GM12878 (cell line): Measurements from ENCODE around the gene ABCA2. TPM values are rescaled to one million over a fixed set of nuclear protein-coding genes. Genes with fewer than 3 reads are reported as not detected.
A peak's percentile ranks its signal among the peaks of the same experiment; 100 is the strongest.

Experiments
- ATF7 ChIP-seq: fragments of 450-650 bp; IDR thresholded peaks from 2 replicates; pipeline ENCODE4 v1.6.1; 2016; ENCODE audit warnings: low read depth, mild to moderate bottlenecking
- CREM ChIP-seq: IDR thresholded peaks from 2 replicates; pipeline ENCODE4 v1.6.1; 2014; ENCODE audit warnings: antibody characterized with exemption, low read depth
- EED ChIP-seq: sonication (generic); IDR thresholded peaks from 2 replicates; pipeline ENCODE4 v1.6.1; 2016; ENCODE audit warnings: antibody characterized with exemption, low read depth
- MEF2B ChIP-seq: fragments of 450-650 bp; IDR thresholded peaks from 2 replicates; pipeline ENCODE4 v1.6.1; 2018; ENCODE audit warnings: mild to moderate bottlenecking, moderate library complexity; ENCODE audit not compliant: partially characterized antibody, poor library complexity, severe bottlenecking
- MTA2 ChIP-seq: fragments of 450-650 bp; IDR thresholded peaks from 2 replicates; pipeline ENCODE4 v1.6.1; 2016; ENCODE audit warnings: low read depth, mild to moderate bottlenecking, moderate library complexity
- MYC ChIP-seq: IDR thresholded peaks from 2 replicates; pipeline ENCODE4 v1.6.1; 2011; ENCODE audit warnings: mild to moderate bottlenecking, low read length, moderate library complexity, inconsistent platforms; ENCODE audit not compliant: insufficient read depth, insufficient replicate concordance, insufficient read length, severe bottlenecking
- PBX3 ChIP-seq: IDR thresholded peaks from 2 replicates; pipeline ENCODE4 v1.6.1; 2011; ENCODE audit warnings: mild to moderate bottlenecking, low read depth, low read length, moderate library complexity; ENCODE audit not compliant: insufficient replicate concordance
- PKNOX1 ChIP-seq: fragments of 450-650 bp; IDR thresholded peaks from 2 replicates; pipeline ENCODE4 v1.6.1; 2016; ENCODE audit warnings: mild to moderate bottlenecking
- POU2F2 ChIP-seq: IDR thresholded peaks from 3 replicates; pipeline ENCODE4 v1.6.1; 2011; ENCODE audit warnings: low read depth, mild to moderate bottlenecking, low read length, borderline replicate concordance
- RAD21 ChIP-seq: IDR thresholded peaks from 2 replicates; pipeline ENCODE4 v1.6.1; 2011; ENCODE audit warnings: mild to moderate bottlenecking, low read depth, low read length, moderate library complexity; ENCODE audit not compliant: insufficient read depth
- RB1 ChIP-seq: fragments of 450-650 bp; formaldehyde crosslinking; IDR thresholded peaks from 2 replicates; pipeline ENCODE4 v1.6.1; 2017; ENCODE audit warnings: mild to moderate bottlenecking, borderline replicate concordance
- RELB ChIP-seq: fragments of 450-650 bp; IDR thresholded peaks from 2 replicates; pipeline ENCODE4 v1.6.1; 2017; ENCODE audit warnings: low read depth, mild to moderate bottlenecking, moderate library complexity
- SP1 ChIP-seq: IDR thresholded peaks from one replicate; pipeline ENCODE4 v1.6.1; 2011; ENCODE audit warnings: low read depth, low read length
- SPI1 ChIP-seq: IDR thresholded peaks from 2 replicates; pipeline ENCODE4 v1.6.1; 2011; ENCODE audit warnings: low read depth, mild to moderate bottlenecking, low read length, moderate library complexity, borderline replicate concordance; ENCODE audit not compliant: insufficient read depth
- SUZ12 ChIP-seq: fragments of 200-600 bp; sonication (generic); IDR thresholded peaks from one replicate; pipeline ENCODE4 v1.6.1; 2018; ENCODE audit warnings: antibody characterized with exemption, mild to moderate bottlenecking; ENCODE audit not compliant: unreplicated experiment
- TBL1XR1 ChIP-seq: IDR thresholded peaks from 2 replicates; pipeline ENCODE4 v1.6.1; 2012; ENCODE audit warnings: low read depth, low read length, improper control_type of control experiment
- TCF7 ChIP-seq: IDR thresholded peaks from 2 replicates; pipeline ENCODE4 v1.6.1; 2014; ENCODE audit warnings: antibody characterized with exemption, borderline replicate concordance
- ZBTB40 ChIP-seq: fragments of 450-650 bp; IDR thresholded peaks from 2 replicates; pipeline ENCODE4 v1.6.1; 2016; ENCODE audit warnings: mild to moderate bottlenecking, moderate library complexity, borderline replicate concordance
- polyA plus RNA-seq, 11 experiments: library from polyadenylated mRNA; depleted of rRNA in 4 of 11; unstranded in 6 of 11; stranded (reverse) in 5 of 11; fragments of >200 nt; fragmentation: Nextera tagmentation in 4 of 11; fragmentation: Illumina TruSeq in 1 of 11; extraction: Ambion mirVana in 4 of 11; extraction: Trizol in 1 of 11; gene quantifications; 1 replicate in 1 of 11; 2 replicates in 10 of 11; pipeline versions ENCODE4 v1.2.1 to v1.2.3, GENCODE V29; 2011 to 2016; ENCODE audit warnings: inconsistent platforms in 2 of 11, missing spikeins in 2 of 11, low read depth in 1 of 11
- total RNA-seq, 4 experiments: library from RNA; depleted of rRNA in 3 of 4; stranded (reverse); fragments of >200 nt in 3 of 4; fragmentation: Illumina TruSeq in 1 of 4; extraction: Trizol in 1 of 4; gene quantifications; 2 replicates each; pipeline versions ENCODE4 v1.2.1 to v1.2.3, GENCODE V29; 2013 to 2021

The ABCA2 gene
- total and polyA plus RNA-seq, 10 of the 15 experiments (the other 5 are each of a cell fraction or from before 2014, with no cell fraction given): 0.13 to 2.6 (median 0.71) TPM; not detected in 2

GRCh38 chr9:137000177-137000930 is 27.7 kb downstream of the ABCA2 start (continued):
- TF ChIP-seq PKNOX1: peak; percentile 91
- peak; percentile 45; the same call in 1 of the 2 replicates for TF ChIP-seq EED
- TF ChIP-seq MTA2: peak; percentile 75
- no peak for TF ChIP-seq ZBTB40
- TF ChIP-seq MYC: no peak
- TF ChIP-seq POU2F2: peak; percentile 97; the same call in 2 of the 3 replicates
- TF ChIP-seq SUZ12: no peak
- peak; percentile 65 for TF ChIP-seq MEF2B
- TF ChIP-seq TBL1XR1: peak; percentile 73; the same call in 1 of the 2 replicates
- TF ChIP-seq PBX3: peak; percentile 67
- no peak for TF ChIP-seq RB1
- peak; percentile 77; the same call in 1 of the 2 replicates for TF ChIP-seq RELB
- 0 out of 2 replicates have a peak, but pooled peaks have one; percentile 28 for TF ChIP-seq CREM
- 0 out of 2 replicates have a peak, but pooled peaks have one; percentile 11 for TF ChIP-seq SPI1
- peak; percentile 44 for TF ChIP-seq SP1
- peak; percentile 84 for TF ChIP-seq ATF7
- no peak for TF ChIP-seq TCF7
- no peak for TF ChIP-seq RAD21
